GM12878 (cell line): ENCODE results near the gene UQCRC1. TPM values are rescaled to one million over a fixed set of nuclear protein-coding genes. Genes with fewer than 3 reads are reported as not detected.

Source experiments
- ATAC-seq: fragments of 200-7000 bp; cut with Tn5 transposase; 3 replicates; pipeline ENCODE4 v1.9.1; 2020; ENCODE audit warnings: mild to moderate bottlenecking, moderate library complexity
- BruUV-seq: library from RNA; stranded (reverse); fragments of 400-500 nt; replicated peaks from 2 replicates; lab custom pipeline; 2021; lab: Mats Ljungman, UMichigan
- CTCF ChIA-PET: fragments of 300-600 bp; sonication (Branson Sonifier 250); formaldehyde crosslinking; extraction: SDS; loops from one replicate; lab custom pipeline; 2021; ENCODE audit warnings: inconsistent platforms; lab: Yijun Ruan, JAX
- POLR2A ChIA-PET: fragments of 350-600 bp; formaldehyde crosslinking; extraction: SDS; loops from one replicate; lab custom pipeline; 2021; ENCODE audit warnings: inconsistent platforms; lab: Charles Lee
- RAD21 ChIA-PET: fragments of 300-600 bp; sonication (Branson Sonifier 250); formaldehyde crosslinking; loops from one replicate; lab custom pipeline; 2023; ENCODE audit warnings: antibody characterized with exemption; ENCODE audit not compliant: unreplicated experiment; lab: Charles Lee
- SMC1A ChIA-PET: fragments of 300-600 bp; sonication (Branson Sonifier 250); formaldehyde crosslinking; loops from one replicate; lab custom pipeline; 2023; ENCODE audit not compliant: unreplicated experiment, uncharacterized antibody; lab: Charles Lee
- DNase-seq: peaks from one replicate; pipeline ENCODE4 v3.0.0-alpha.2; 2011; ENCODE audit warnings: low read depth, low spot score
- FAIRE-seq: peaks from 3 replicates; lab custom pipeline; 2011; peaks lifted over from hg19 to GRCh38; lab: Jason Lieb, UNC
- H2AFZ ChIP-seq: 2 replicates; pipeline ENCODE4 v1.6.0; 2011; ENCODE audit warnings: low read depth, low read length, control low read depth; ENCODE audit not compliant: control insufficient read depth
- H3K27ac ChIP-seq: 2 replicates; pipeline ENCODE4 v1.5.1; 2011; ENCODE audit warnings: control low read depth; ENCODE audit not compliant: control insufficient read depth, insufficient read depth
- H3K27me3 ChIP-seq, 2 experiments: replicated peaks in 1 of 2; 2 replicates each; pipeline versions ENCODE4 v1.6.0 to v1.6.1; 2011; ENCODE audit warnings: low read length in 1 of 2; ENCODE audit not compliant: control insufficient read depth in 2 of 2, insufficient read depth in 2 of 2
- H3K36me3 ChIP-seq, 2 experiments: 2 replicates each; pipeline ENCODE4 v1.5.1; 2011; ENCODE audit warnings: low read length in 1 of 2; ENCODE audit not compliant: control insufficient read depth in 2 of 2, insufficient read depth in 2 of 2
- H3K4me1 ChIP-seq: 2 replicates; pipeline ENCODE4 v1.6.1; 2011; ENCODE audit warnings: mild to moderate bottlenecking, low read length, moderate library complexity, mixed read lengths; ENCODE audit not compliant: control insufficient read depth, insufficient read depth
- H3K4me2 ChIP-seq: 2 replicates; pipeline ENCODE4 v1.6.0; 2011; ENCODE audit warnings: control low read depth; ENCODE audit not compliant: control insufficient read depth, insufficient read depth
- H3K4me3 ChIP-seq: fragments of 200-600 bp; sonication (generic); 2 replicates; pipeline ENCODE4 v1.5.1; 2016
- H3K79me2 ChIP-seq: 2 replicates; pipeline ENCODE4 v1.6.0; 2011; ENCODE audit warnings: low read length; ENCODE audit not compliant: control insufficient read depth, insufficient read depth
- H3K9ac ChIP-seq: 2 replicates; pipeline ENCODE4 v1.8.0; 2011; ENCODE audit warnings: low read length, control low read depth, mixed read lengths; ENCODE audit not compliant: control insufficient read depth, insufficient read depth
- H3K9me3 ChIP-seq: replicated peaks from 3 replicates; pipeline ENCODE4 v1.5.1; 2011; ENCODE audit warnings: mild to moderate bottlenecking, low read length; ENCODE audit not compliant: control insufficient read depth, insufficient read depth
- H4K20me1 ChIP-seq: 2 replicates; pipeline ENCODE4 v1.6.0; 2011; ENCODE audit not compliant: control insufficient read depth, insufficient read depth
- BACH1 ChIP-seq: fragments of 450-650 bp; IDR thresholded peaks from 2 replicates; pipeline ENCODE4 v1.6.1; 2017; ENCODE audit warnings: mild to moderate bottlenecking, borderline replicate concordance
- MLLT1 ChIP-seq: fragments of 450-650 bp; IDR thresholded peaks from 2 replicates; pipeline ENCODE4 v1.6.1; 2016; ENCODE audit warnings: mild to moderate bottlenecking
- MTA3 ChIP-seq: IDR thresholded peaks from 2 replicates; pipeline ENCODE4 v1.6.1; 2012; ENCODE audit warnings: low read length, inconsistent platforms, borderline replicate concordance
- MYC ChIP-seq: IDR thresholded peaks from 2 replicates; pipeline ENCODE4 v1.6.1; 2011; ENCODE audit warnings: mild to moderate bottlenecking, low read length, moderate library complexity, inconsistent platforms; ENCODE audit not compliant: insufficient read depth, insufficient replicate concordance, insufficient read length, severe bottlenecking
- PAX8 ChIP-seq: fragments of 450-650 bp; IDR thresholded peaks from 2 replicates; pipeline ENCODE4 v1.6.1; 2017; ENCODE audit warnings: mild to moderate bottlenecking, moderate library complexity
- POLR2A ChIP-seq: IDR thresholded peaks from 2 replicates; pipeline ENCODE4 v1.6.1; 2011; ENCODE audit warnings: low read depth, mild to moderate bottlenecking, low read length
- RAD21 ChIP-seq: IDR thresholded peaks from 2 replicates; pipeline ENCODE4 v1.6.1; 2011; ENCODE audit warnings: mild to moderate bottlenecking, low read depth, low read length, moderate library complexity; ENCODE audit not compliant: insufficient read depth
- SMAD1 ChIP-seq: fragments of 450-650 bp; IDR thresholded peaks from 2 replicates; pipeline ENCODE4 v1.6.1; 2018; ENCODE audit warnings: mild to moderate bottlenecking, low read depth; ENCODE audit not compliant: partially characterized antibody
- SMARCA5 ChIP-seq: fragments of 450-650 bp; IDR thresholded peaks from 2 replicates; pipeline ENCODE4 v1.6.1; 2017; ENCODE audit warnings: mild to moderate bottlenecking
- SMC3 ChIP-seq: IDR thresholded peaks from 2 replicates; pipeline ENCODE4 v1.6.1; 2011; ENCODE audit warnings: low read length, improper control_type of control experiment, borderline replicate concordance
- SRF ChIP-seq, 2 experiments: IDR thresholded peaks; 2 replicates each; pipeline ENCODE4 v1.6.1; 2011; ENCODE audit warnings: low read depth in 2 of 2, low read length in 2 of 2, mild to moderate bottlenecking in 1 of 2, moderate library complexity in 1 of 2
- TCF3 ChIP-seq: IDR thresholded peaks from 2 replicates; pipeline ENCODE4 v1.6.1; 2012; ENCODE audit warnings: low read depth, mild to moderate bottlenecking, low read length, borderline replicate concordance; ENCODE audit not compliant: insufficient read depth
- ZNF24 ChIP-seq: fragments of 450-650 bp; IDR thresholded peaks from 2 replicates; pipeline ENCODE4 v1.6.1; 2017; ENCODE audit warnings: antibody characterized with exemption, mild to moderate bottlenecking
- WGBS: methylation state at CpG from one replicate; pipeline ENCODE4 v1.1.6; 2016; ENCODE audit warnings: low lambda C conversion rate; ENCODE audit not compliant: insufficient replicate concordance, insufficient coverage; ENCODE audit errors: missing lambda C conversion rate; 5-methylcytosine and 5-hydroxymethylcytosine counted together
- in situ Hi-C: fragments of 300-500 bp; cut with MboI; formaldehyde crosslinking; loops from 9 replicates; pipeline ENCODE4 v1.14.3; 2018; ENCODE audit warnings: mixed read lengths
- intact Hi-C: fragments of 100-400 bp; cut with micrococcal nuclease; formaldehyde crosslinking; loops from one replicate; pipeline ENCODE4 v1.14.2; 2022; ENCODE audit not compliant: unreplicated experiment
- polyA plus RNA-seq, 11 experiments: library from polyadenylated mRNA; depleted of rRNA in 4 of 11; unstranded in 6 of 11; stranded (reverse) in 5 of 11; fragments of >200 nt; fragmentation: Nextera tagmentation in 4 of 11; fragmentation: Illumina TruSeq in 1 of 11; extraction: Ambion mirVana in 4 of 11; extraction: Trizol in 1 of 11; gene quantifications; 1 replicate in 1 of 11; 2 replicates in 10 of 11; pipeline versions ENCODE4 v1.2.1 to v1.2.3, GENCODE V29; 2011 to 2016; ENCODE audit warnings: inconsistent platforms in 2 of 11, missing spikeins in 2 of 11, low read depth in 1 of 11
- total RNA-seq, 4 experiments: library from RNA; depleted of rRNA in 3 of 4; stranded (reverse); fragments of >200 nt in 3 of 4; fragmentation: Illumina TruSeq in 1 of 4; extraction: Trizol in 1 of 4; gene quantifications; 2 replicates each; pipeline versions ENCODE4 v1.2.1 to v1.2.3, GENCODE V29; 2013 to 2021
- TF ChIP-seq, protein P1 (sequence below): IDR thresholded peaks from 2 replicates; pipeline ENCODE4 v1.6.1; 2012; ENCODE audit warnings: low read depth, low read length, improper control_type of control experiment

Gene UQCRC1
- total and polyA plus RNA-seq, 10 of the 15 experiments (the other 5 are each of a cell fraction or from before 2014, with no cell fraction given): 116 to 426 (median 228) TPM

GRCh38 chr3:48585411-48585810 is 24.0 kb downstream of the UQCRC1 start:
- H3K4me1 ChIP-seq: no peaks in the 10 kb centered on the region
- 29% methylated on average over 8 of the region's 8 CpGs for WGBS
- no peak for ATAC-seq
- H3K27me3 ChIP-seq: no peaks in the 10 kb centered on the region
- RAD21 ChIA-PET: no interaction called here
- H3K9me3 ChIP-seq: no peaks in the 10 kb centered on the region
- no peak overlapping the region for H3K4me3 ChIP-seq
- BruUV-seq: no TSS peak
- TF ChIP-seq POLR2A (no peak), SMAD1 (no peak), MLLT1 (no peak), SRF (IDR thresholded peaks at IDR 0.05; ENCODE audit: low read depth in 2 of 2, low read length in 2 of 2) (no peak), TCF3 (no peak), ZNF24 (no peak), PAX8 (no peak), SMC3 (no peak), RAD21 (no peak), MYC (no peak), MTA3 (no peak), SMARCA5 (no peak), BACH1 (no peak)
- TF ChIP-seq, protein P1, sequence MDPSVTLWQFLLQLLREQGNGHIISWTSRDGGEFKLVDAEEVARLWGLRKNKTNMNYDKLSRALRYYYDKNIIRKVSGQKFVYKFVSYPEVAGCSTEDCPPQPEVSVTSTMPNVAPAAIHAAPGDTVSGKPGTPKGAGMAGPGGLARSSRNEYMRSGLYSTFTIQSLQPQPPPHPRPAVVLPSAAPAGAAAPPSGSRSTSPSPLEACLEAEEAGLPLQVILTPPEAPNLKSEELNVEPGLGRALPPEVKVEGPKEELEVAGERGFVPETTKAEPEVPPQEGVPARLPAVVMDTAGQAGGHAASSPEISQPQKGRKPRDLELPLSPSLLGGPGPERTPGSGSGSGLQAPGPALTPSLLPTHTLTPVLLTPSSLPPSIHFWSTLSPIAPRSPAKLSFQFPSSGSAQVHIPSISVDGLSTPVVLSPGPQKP: no peak
- CTCF ChIA-PET: no interaction called here
- no peak overlapping the region for H3K27ac ChIP-seq
- H3K36me3 ChIP-seq: no peaks in the 10 kb centered on the region
- no peaks in the 10 kb centered on the region for H3K79me2 ChIP-seq
- intact Hi-C loops: no loop called here
- H3K4me2 ChIP-seq: no peak overlapping the region
- no peaks in the 10 kb centered on the region for H4K20me1 ChIP-seq
- SMC1A ChIA-PET: no interaction called here
- no peak overlapping the region for H2AFZ ChIP-seq
- in situ Hi-C loops: no loop called here
- FAIRE-seq: no peak
- POLR2A ChIA-PET: no interaction called here
- H3K9ac ChIP-seq: no peak overlapping the region
- no peak for DNase-seq
